Psoas muscle (tissue), 8 donors: ENCODE data around the gene NCOA7. TPM values are rescaled to one million over a fixed set of nuclear protein-coding genes. Genes with fewer than 3 reads are reported as not detected.

Source experiments
- ATAC-seq, 4 donors: fragments of 200-7000 bp; cut with Tn5 transposase; one replicate each; pipeline ENCODE4 v1.9.1; 2020; ENCODE audit warnings: moderate library complexity in 3 of 4, mild to moderate bottlenecking in 2 of 4
- DNase-seq, 2 donors: peaks; one replicate each; pipeline ENCODE4 v3.0.0-alpha.2; 2020
- H3K27ac ChIP-seq: fragments of 200-600 bp; one replicate; pipeline ENCODE4 v1.8.0; 2022
- H3K27me3 ChIP-seq, 3 donors: fragments of 200-600 bp in 1 of 3; one replicate each; pipeline versions ENCODE4 v1.6.1 to v1.8.0; 2013 to 2022; ENCODE audit warnings: low read length in 2 of 3, mild to moderate bottlenecking in 2 of 3, moderate library complexity in 1 of 3; ENCODE audit not compliant: insufficient read depth in 3 of 3
- H3K36me3 ChIP-seq, 2 donors: fragments of 200-600 bp in 1 of 2; one replicate each; pipeline versions ENCODE4 v1.6.1 to v1.8.0; 2013 to 2022; ENCODE audit warnings: low read depth in 1 of 2, mild to moderate bottlenecking in 1 of 2, moderate library complexity in 1 of 2; ENCODE audit not compliant: insufficient read depth in 1 of 2
- H3K4me1 ChIP-seq: fragments of 200-600 bp; one replicate; pipeline ENCODE4 v1.8.0; 2022
- H3K4me3 ChIP-seq: fragments of 200-600 bp; one replicate; pipeline ENCODE4 v1.8.0; 2022; ENCODE audit warnings: mild to moderate bottlenecking
- H3K9me3 ChIP-seq: fragments of 200-600 bp; one replicate; pipeline ENCODE4 v1.8.0; 2022
- CTCF ChIP-seq: fragments of 200-600 bp; IDR thresholded peaks from one replicate; pipeline ENCODE4 v1.8.0; 2022; ENCODE audit warnings: antibody characterized with exemption
- whole genome bisulfite sequencing, 3 donors: extraction: QIAGEN DNeasy Blood & Tissue Kit; methylation state at CpG; one replicate each; pipeline versions ENCODE4 v1.1.6 to v1.1.7; 2013; 5-methylcytosine and 5-hydroxymethylcytosine counted together
- intact Hi-C, 2 donors: fragments of 100-400 bp; cut with DNase I; formaldehyde crosslinking; loops; one replicate each; pipeline versions ENCODE4 v1.11.0 to v1.14.2; 2022
- polyA plus RNA-seq, 3 donors: library from polyadenylated mRNA; stranded (reverse); fragments of 200-250 nt; gene quantifications; one replicate each; pipeline ENCODE4 v1.2.3, GENCODE V29; 2013
- total RNA-seq, 4 donors: library from RNA; stranded (reverse); fragmentation: NEBNext Ultra II Directional in 2 of 4; extraction: Animal tissue kit (Norgen Biotek cat#: 25700) in 2 of 4; gene quantifications; one replicate each; pipeline versions ENCODE4 v1.2.1 to v1.2.4, GENCODE V29; 2021 to 2023
- donor health status: healthy with polysubstance abuse.
- donor health status: DM: no; HTN: no; CAD: no; lungs with moderate emphysema.
- donor health status: Bipolar disorder and iron deficiency.
- donor health status: healthy.
- donor health status: DM: yes; HTN: yes; CAD: no.
- donor health status: DM: no; HTN: no; CAD: no.
- donor health status: DM: no; HTN: no; CAD: no.
- donor health status: DM: yes; HTN: yes; CAD: no.

NCOA7 gene
- total and polyA plus RNA-seq, 7 donors = 3.1 to 22.5 (median 8.2) TPM

- Histone ChIP-seq H3K9me3 (no peaks in the 10 kb centered on the region), H3K36me3 (no peaks in the 10 kb centered on the region), H3K27me3 (no peaks in the 10 kb centered on the region), H3K4me3 (no peak overlapping the region), H3K4me1 (no peaks in the 10 kb centered on the region), H3K27ac (no peak overlapping the region)
- intact Hi-C loops = no loop called here
- DNase-seq = no peak
- ATAC-seq = no peak
- TF ChIP-seq CTCF = no peak
- WGBS, 3 donors = 78 to 87% (median 84%) methylated on average over 2 of the region's 2 CpGs
Observed at GRCh38 chr6:125939791-125940190, 149.0 kb downstream of the NCOA7 start.

GRCh38 chr6:125940247-125941041 is 149.7 kb downstream of the NCOA7 start:
- no peak for ATAC-seq
- H3K36me3 ChIP-seq = no peaks in the 10 kb centered on the region
- WGBS, 3 donors = 54 to 58% (median 54%) methylated on average over 5 of the region's 5 CpGs
- H3K27ac ChIP-seq = no peak overlapping the region
- no peak overlapping the region for H3K4me3 ChIP-seq
- no peaks in the 10 kb centered on the region for H3K9me3 ChIP-seq
- no peaks in the 10 kb centered on the region for H3K27me3 ChIP-seq
- DNase-seq = no peak
- no peak for TF ChIP-seq CTCF
- no peaks in the 10 kb centered on the region for H3K4me1 ChIP-seq
- intact Hi-C loops = no loop called here

- Histone ChIP-seq H3K4me3 (no peak overlapping the region), H3K27ac (no peak overlapping the region), H3K27me3 (no peaks in the 10 kb centered on the region), H3K4me1 (no peaks in the 10 kb centered on the region), H3K9me3 (no peaks in the 10 kb centered on the region), H3K36me3 (no peaks in the 10 kb centered on the region)
- DNase-seq (no peak), ATAC-seq (no peak)
- 88 to 90% (median 90%) methylated on average over 10 of the region's 10 CpGs for WGBS, 3 donors
- intact Hi-C loops = no loop called here
- no peak for TF ChIP-seq CTCF
Observed at GRCh38 chr6:125942672-125943527, 152.1 kb downstream of the NCOA7 start.

- Histone ChIP-seq H3K27me3 (peaks cover 0 to 3% (median 0%) of the 10 kb centered on the region in 3 donors), H3K4me3 (no peak overlapping the region), H3K27ac (no peak overlapping the region), H3K36me3 (no peaks in the 10 kb centered on the region), H3K4me1 (no peaks in the 10 kb centered on the region), H3K9me3 (no peaks in the 10 kb centered on the region)
- no peak for ATAC-seq
- TF ChIP-seq CTCF = no peak
- 87 to 93% (median 90%) methylated on average over 4 of the region's 4 CpGs for WGBS, 3 donors
- no peak for DNase-seq
- intact Hi-C loops = no loop called here
Observed at GRCh38 chr6:125943528-125944433, 153.0 kb downstream of the NCOA7 start.
